NCI-H526 (cell line): ENCODE results near the gene DCHS2.
A peak's percentile ranks its signal among the peaks of the same experiment; 100 is the strongest.

Experiments
- DNase-seq, 2 experiments: peaks; one replicate each; lab custom pipeline; 2025; lab: John Stamatoyannopoulos, UW

DCHS2 gene

GRCh38 chr4:154317201-154317999 is 174.2 kb downstream of the DCHS2 start:
- no peak for DNase-seq

- no peak for DNase-seq
Observed at GRCh38 chr4:154315741-154316140, 175.9 kb downstream of the DCHS2 start.

- peak in 1 of 2 experiments; percentile 3 for DNase-seq
Observed at GRCh38 chr4:154314248-154314647, 177.4 kb downstream of the DCHS2 start.

GRCh38 chr4:154313004-154313585 is 178.5 kb downstream of the DCHS2 start:
- DNase-seq = no peak

GRCh38 chr4:154312246-154312645 is 179.4 kb downstream of the DCHS2 start:
- DNase-seq = no peak

GRCh38 chr4:154310578-154310977 is 181.0 kb downstream of the DCHS2 start:
- no peak for DNase-seq

- DNase-seq = no peak
Observed at GRCh38 chr4:154308207-154308606, 183.4 kb downstream of the DCHS2 start.

GRCh38 chr4:154307451-154307850 is 184.1 kb downstream of the DCHS2 start:
- DNase-seq = no peak

- no peak for DNase-seq
Observed at GRCh38 chr4:154305616-154306015, 186.0 kb downstream of the DCHS2 start.

- DNase-seq = no peak
Observed at GRCh38 chr4:154304679-154305078, 186.9 kb downstream of the DCHS2 start.

- no peak for DNase-seq
Observed at GRCh38 chr4:154294652-154295350, 196.8 kb downstream of the DCHS2 start.

GRCh38 chr4:154293427-154293826 is 198.2 kb downstream of the DCHS2 start:
- no peak for DNase-seq

- DNase-seq = peak in 1 of 2 experiments; percentile 9
Observed at GRCh38 chr4:154292589-154292988, 199.0 kb downstream of the DCHS2 start.

- DNase-seq = no peak
Observed at GRCh38 chr4:154277172-154277571, 214.4 kb downstream of the DCHS2 start.

GRCh38 chr4:154276496-154276895 is 215.1 kb downstream of the DCHS2 start:
- DNase-seq = peak in 1 of 2 experiments; percentile 36

- DNase-seq = peak in 1 of 2 experiments; percentile 0
Observed at GRCh38 chr4:154254999-154255398, 236.6 kb downstream of the DCHS2 start.

- no peak for DNase-seq
Observed at GRCh38 chr4:154234576-154234975, 257.0 kb downstream of the DCHS2 start.

- peak in 1 of 2 experiments; percentile 5 for DNase-seq
Observed at GRCh38 chr4:154231806-154232478, 259.7 kb downstream of the DCHS2 start.

GRCh38 chr4:154230723-154231122 is 260.9 kb downstream of the DCHS2 start:
- DNase-seq = no peak

GRCh38 chr4:154230091-154230490 is 261.5 kb downstream of the DCHS2 start:
- no peak for DNase-seq

- DNase-seq = no peak
Observed at GRCh38 chr4:154222875-154223274, 268.7 kb downstream of the DCHS2 start.

- DNase-seq = no peak
Observed at GRCh38 chr4:154218051-154218450, 273.5 kb downstream of the DCHS2 start.
